ENCODE data around the gene DEPDC5. TPM values are rescaled to one million over a fixed set of nuclear protein-coding genes. Genes with fewer than 3 reads are reported as not detected.

Gene DEPDC5
- total and polyA plus RNA-seq, 9 of the 15 experiments (the other 6 are each of a cell fraction or from before 2014, with no cell fraction given), result 2.3 to 12.3 (median 10.7) TPM

DNA sequence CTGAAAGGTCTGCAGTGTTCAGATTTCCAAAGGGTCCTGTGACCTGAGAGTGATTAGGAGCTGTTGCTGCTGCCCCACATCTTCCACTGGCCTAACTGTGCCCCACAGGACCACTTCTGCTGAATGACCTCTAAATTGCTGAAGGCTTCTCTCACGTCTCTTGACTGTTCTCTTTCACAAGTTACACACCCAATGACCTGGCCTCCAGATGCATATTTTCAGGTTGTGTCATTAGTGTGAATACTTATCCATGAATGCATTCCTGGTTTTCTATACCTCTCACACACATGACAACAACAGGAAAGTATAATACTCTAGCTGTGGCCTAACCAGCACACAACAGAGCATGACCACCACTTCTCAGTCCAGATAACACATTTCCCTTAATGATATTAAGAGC is 19.3 kb upstream of the DEPDC5 start:
- H3K27ac ChIP-seq (ENCODE audit: extremely low read depth, low read depth, low read length), result no peak overlapping the region
- no peak overlapping the region for H3K9ac ChIP-seq (ENCODE audit: insufficient read depth in 1 of 2, low read depth in 2 of 2, low read length in 2 of 2)
- ChIA-PET CTCF (ENCODE audit: low intra/inter-chr PET ratio) (no interaction called here), POLR2A (interaction anchor here (1.3 kb wide), 1 partner anchor 22 kb away, joined by 5 read pairs; no protein-coding TSS in a partner anchor)
- H3K4me3 ChIP-seq, result no peak overlapping the region
- H3K4me1 ChIP-seq (replicated peaks in 1 of 2; ENCODE audit: control insufficient read depth in 2 of 2, insufficient read depth in 2 of 2, low read length in 2 of 2), result no peaks in the 10 kb centered on the region; a peak in 1 of 5 replicates
- no peak for FAIRE-seq
- no peaks in the 10 kb centered on the region for H3K27me3 ChIP-seq (ENCODE audit: control insufficient read depth in 2 of 2, insufficient read depth in 2 of 2, low read length in 2 of 2)
- H4K20me1 ChIP-seq (replicated peaks; ENCODE audit: control insufficient read depth, insufficient read depth, low read length), result no peaks in the 10 kb centered on the region
- no peaks in the 10 kb centered on the region for H3K9me3 ChIP-seq (replicated peaks; ENCODE audit: control insufficient read depth, insufficient read depth, low read depth, low read length)
- TF ChIP-seq ZEB2 (IDR thresholded peaks at IDR 0.05) (no peak), ARID3A (IDR thresholded peaks at IDR 0.05; ENCODE audit: borderline replicate concordance, low read depth, low read length) (no peak), HNRNPLL (IDR thresholded peaks at IDR 0.05; ENCODE audit: low read depth, low read length, poor library complexity, severe bottlenecking) (no peak), TFE3 (CRISPR knock-in tag; IDR thresholded peaks at IDR 0.05) (no peak), CBX1 (IDR thresholded peaks at IDR 0.05; ENCODE audit: low read depth) (no peak)
- no peak overlapping the region for H2AFZ ChIP-seq (ENCODE audit: low read depth, low read length)
- H3K9me1 ChIP-seq (ENCODE audit: control insufficient read depth, insufficient read depth, low read length), result no peaks in the 10 kb centered on the region
- ATAC-seq, result no peak
- BruUV-seq (replicated peaks), result no TSS peak
- H3K79me2 ChIP-seq (ENCODE audit: control insufficient read depth, insufficient read depth, low read length), result peaks cover 53% of the 10 kb centered on the region
- DNase-seq (ENCODE audit: extremely low read depth in 1 of 4, low spot score in 3 of 4), result no peak
- peaks cover 45% of the 10 kb centered on the region; the same call in 2 of the 3 replicates for H3K36me3 ChIP-seq (ENCODE audit: control insufficient read depth, insufficient read depth, low read length)
- in situ Hi-C loops (cut with MboI) (no loop called here), intact Hi-C loops (cut with micrococcal nuclease) (no loop called here)
- WGBS (ENCODE audit: insufficient coverage, low coverage, missing lambda C conversion rate), result 89% methylated on average over 1 of the region's 1 CpG
- no peak overlapping the region for H3K4me2 ChIP-seq (ENCODE audit: insufficient read depth, low read length)

Measured in K562 (cell line).